CD14-positive monocyte (primary cell): ENCODE measurements around the gene MARCHF3. TPM values are rescaled to one million over a fixed set of nuclear protein-coding genes. Genes with fewer than 3 reads are reported as not detected.

Source experiments
- DNase-seq, 3 donors: peaks; one replicate each; pipeline ENCODE4 v3.0.0-alpha.2; 2011 to 2022
- H2AFZ ChIP-seq: 2 replicates; pipeline ENCODE4 v1.6.0; 2012; ENCODE audit warnings: mild to moderate bottlenecking, low read depth, low read length, inconsistent platforms; ENCODE audit not compliant: insufficient read depth, poor library complexity, severe bottlenecking
- H3K27ac ChIP-seq, 2 donors: 1 replicate in 1 of 2; 2 replicates in 1 of 2; pipeline ENCODE4 v1.5.1; 2012 to 2013; ENCODE audit warnings: low read length in 2 of 2, control low read depth in 1 of 2, inconsistent platforms in 1 of 2, low read depth in 1 of 2, mild to moderate bottlenecking in 1 of 2
- H3K27me3 ChIP-seq, 2 donors: one replicate each; pipeline versions ENCODE4 v1.6.0 to v1.6.1; 2011 to 2013; ENCODE audit warnings: low read length in 2 of 2; ENCODE audit not compliant: control insufficient read depth in 2 of 2, insufficient read depth in 2 of 2
- H3K36me3 ChIP-seq, 2 donors: replicated peaks in 1 of 2; 1 replicate in 1 of 2; 2 replicates in 1 of 2; pipeline versions ENCODE4 v1.5.1 to v1.6.1; 2012 to 2013; ENCODE audit warnings: low read length in 2 of 2, control low read depth in 1 of 2, inconsistent platforms in 1 of 2, mild to moderate bottlenecking in 1 of 2; ENCODE audit not compliant: insufficient read depth in 2 of 2, control insufficient read depth in 1 of 2
- H3K4me1 ChIP-seq, 2 donors: 1 replicate in 1 of 2; 2 replicates in 1 of 2; pipeline versions ENCODE4 v1.5.1 to v1.6.1; 2012 to 2013; ENCODE audit warnings: low read length in 2 of 2, control low read depth in 1 of 2, inconsistent platforms in 1 of 2, mild to moderate bottlenecking in 1 of 2, moderate library complexity in 1 of 2; ENCODE audit not compliant: insufficient read depth in 2 of 2, control insufficient read depth in 1 of 2
- H3K4me2 ChIP-seq: replicated peaks from 2 replicates; pipeline ENCODE3; 2012; ENCODE audit warnings: low read length, moderate library complexity, mild to moderate bottlenecking; ENCODE audit not compliant: poor library complexity, severe bottlenecking; ENCODE audit errors: extremely low read depth
- H3K4me3 ChIP-seq, 3 experiments: fragments of 200-600 bp in 1 of 3; sonication (generic) in 1 of 3; replicated peaks in 1 of 3; 1 replicate in 2 of 3; 2 replicates in 1 of 3; pipeline ENCODE4 v1.5.1; 2011 to 2013; ENCODE audit warnings: low read length in 3 of 3, mild to moderate bottlenecking in 3 of 3, control low read depth in 2 of 3, low read depth in 2 of 3, inconsistent platforms in 1 of 3, moderate library complexity in 1 of 3
- H3K79me2 ChIP-seq: 2 replicates; pipeline ENCODE4 v1.6.0; 2012; ENCODE audit warnings: mild to moderate bottlenecking, control low read depth, inconsistent platforms, low read length, moderate library complexity; ENCODE audit not compliant: insufficient read depth
- H3K9ac ChIP-seq: 2 replicates; pipeline ENCODE4 v1.6.0; 2017; ENCODE audit warnings: low read length, mild to moderate bottlenecking; ENCODE audit not compliant: insufficient read depth, poor library complexity, severe bottlenecking
- H3K9me3 ChIP-seq, 2 donors: replicated peaks in 1 of 2; 1 replicate in 1 of 2; 2 replicates in 1 of 2; pipeline versions ENCODE4 v1.5.1 to v1.6.1; 2012 to 2013; ENCODE audit warnings: low read length in 2 of 2, control low read depth in 1 of 2; ENCODE audit not compliant: control insufficient read depth in 1 of 2, insufficient read depth in 1 of 2
- H4K20me1 ChIP-seq: 2 replicates; pipeline ENCODE4 v1.6.0; 2012; ENCODE audit warnings: mild to moderate bottlenecking, low read length, control low read depth, moderate library complexity; ENCODE audit not compliant: insufficient read depth
- H3K27ac Mint-ChIP-seq, 7 donors: one replicate each; pipeline ENCODE4 v1.8.0; 2020; ENCODE audit warnings: mild to moderate bottlenecking in 7 of 7, mixed read lengths in 7 of 7, moderate library complexity in 6 of 7, inconsistent platforms in 2 of 7
- H3K27me3 Mint-ChIP-seq, 3 donors: one replicate each; pipeline ENCODE4 v1.8.0; 2021 to 2022; ENCODE audit warnings: low read depth in 3 of 3, mild to moderate bottlenecking in 3 of 3, mixed read lengths in 3 of 3, moderate library complexity in 3 of 3, inconsistent platforms in 1 of 3
- H3K36me3 Mint-ChIP-seq, 2 donors: one replicate each; pipeline ENCODE4 v1.8.0; 2020; ENCODE audit warnings: mixed read lengths in 2 of 2, inconsistent platforms in 1 of 2, mild to moderate bottlenecking in 1 of 2
- H3K4me1 Mint-ChIP-seq: one replicate; pipeline ENCODE4 v1.8.0; 2020; ENCODE audit warnings: mild to moderate bottlenecking, mixed read lengths
- H3K4me3 Mint-ChIP-seq, 2 donors: one replicate each; pipeline ENCODE4 v1.8.0; 2020; ENCODE audit warnings: mild to moderate bottlenecking in 2 of 2, mixed read lengths in 2 of 2, moderate library complexity in 1 of 2
- H3K9me3 Mint-ChIP-seq, 7 donors: one replicate each; pipeline ENCODE4 v1.8.0; 2020 to 2022; ENCODE audit warnings: mixed read lengths in 7 of 7, mild to moderate bottlenecking in 6 of 7, moderate library complexity in 6 of 7, inconsistent platforms in 2 of 7
- CTCF ChIP-seq: fragments of 200-600 bp; IDR thresholded peaks from one replicate; pipeline ENCODE4 v1.8.0; 2022; ENCODE audit warnings: antibody characterized with exemption, mild to moderate bottlenecking
- WGBS: methylation state at CpG from one replicate; pipeline ENCODE4 v1.1.5; 2013; ENCODE audit warnings: missing lambda C conversion rate; ENCODE audit not compliant: insufficient coverage; 5-methylcytosine and 5-hydroxymethylcytosine counted together
- intact Hi-C, 2 donors: fragments of 100-400 bp; cut with micrococcal nuclease; formaldehyde crosslinking; loops; one replicate each; pipeline versions ENCODE4 v1.15.0 to v1.15.1; 2023
- polyA plus RNA-seq, 3 donors: library from polyadenylated mRNA; depleted of rRNA in 1 of 3; unstranded in 2 of 3; stranded (reverse) in 1 of 3; fragments of 300-500 nt in 2 of 3; fragments of >200 nt in 1 of 3; fragmentation: Illumina TruSeq in 2 of 3; gene quantifications; 1 replicate in 2 of 3; 2 replicates in 1 of 3; pipeline ENCODE4 v1.2.3, GENCODE V29; 2012 to 2021

The MARCHF3 gene
- polyA plus RNA-seq, 3 donors: 0.88 to 1.6 (median 0.96) TPM

GRCh38 chr5:126936775-126937418 lies 93.5 kb downstream of the MARCHF3 start:
- Histone ChIP-seq H3K9me3 (no peaks in the 10 kb centered on the region), H3K4me1 (no peaks in the 10 kb centered on the region), H3K79me2 (no peaks in the 10 kb centered on the region), H3K27ac (no peak overlapping the region), H3K36me3 (no peaks in the 10 kb centered on the region), H3K4me3 (no peak overlapping the region), H3K4me2 (no peak overlapping the region), H4K20me1 (no peaks in the 10 kb centered on the region), H3K9ac (no peak overlapping the region), H3K27me3 (no peaks in the 10 kb centered on the region), H2AFZ (no peak overlapping the region)
- peaks cover 1% of the 10 kb centered on the region for H3K4me1 Mint-ChIP-seq
- peaks cover 0 to 2% (median 0%) of the 10 kb centered on the region in 3 donors for H3K27me3 Mint-ChIP-seq
- peak overlapping the region in 1 of 7 donors; percentile 31 for H3K27ac Mint-ChIP-seq
- WGBS: 82% methylated on average over 1 of the region's 4 CpGs
- no peak overlapping the region for H3K4me3 Mint-ChIP-seq
- DNase-seq: no peak
- no peak for TF ChIP-seq CTCF
- no peaks in the 10 kb centered on the region for H3K36me3 Mint-ChIP-seq
- intact Hi-C loops: no loop called here
- H3K9me3 Mint-ChIP-seq: peaks cover 0 to 3% (median 0%) of the 10 kb centered on the region in 7 donors

GRCh38 chr5:126931963-126932660 lies 98.2 kb downstream of the MARCHF3 start:
- intact Hi-C loops: no loop called here
- no peak overlapping the region for H3K9ac ChIP-seq
- no peak overlapping the region for H3K4me3 Mint-ChIP-seq

More at GRCh38 chr5:126931963-126932660, 98.2 kb downstream of the MARCHF3 start:
- TF ChIP-seq CTCF: no peak
- Histone ChIP-seq H3K9me3 (no peaks in the 10 kb centered on the region), H4K20me1 (no peaks in the 10 kb centered on the region), H2AFZ (no peak overlapping the region), H3K79me2 (no peaks in the 10 kb centered on the region), H3K4me3 (no peak overlapping the region), H3K27me3 (no peaks in the 10 kb centered on the region), H3K36me3 (no peaks in the 10 kb centered on the region), H3K27ac (no peak overlapping the region), H3K4me1 (no peaks in the 10 kb centered on the region), H3K4me2 (no peak overlapping the region)
- Mint-ChIP-seq H3K27me3 (peaks cover 0 to 2% (median 0%) of the 10 kb centered on the region in 3 donors), H3K36me3 (peaks cover 0 to 3% of the 10 kb centered on the region in 2 donors), H3K27ac (no peak overlapping the region), H3K4me1 (no peaks in the 10 kb centered on the region), H3K9me3 (peaks cover 0 to 3% (median 0%) of the 10 kb centered on the region in 7 donors)
- no CpG with 5 or more reads among the region's 3 CpGs for WGBS
- no peak for DNase-seq
